ENCODE data around the gene ACBD6.

ACBD6 gene

GRCh38 chr1:180274221-180274620 is 228.2 kb downstream of the ACBD6 start:
- no peak overlapping the region for H3K4me2 ChIP-seq (ENCODE audit: low read length)
- no peaks in the 10 kb centered on the region for H4K20me1 ChIP-seq (ENCODE audit: control insufficient read depth, insufficient read depth, low read depth, low read length)
- H3K9me3 ChIP-seq (ENCODE audit: control insufficient read depth, insufficient read depth, low read length) = no peaks in the 10 kb centered on the region
- H3K27ac ChIP-seq (ENCODE audit: low read depth, low read length) = no peak overlapping the region
- no peak overlapping the region for H3K4me3 ChIP-seq (ENCODE audit: low read length)
- no peaks in the 10 kb centered on the region for H3K79me2 ChIP-seq (ENCODE audit: control insufficient read depth, low read length)
- peaks cover 10% of the 10 kb centered on the region; the same call in 1 of the 2 replicates for H3K36me3 ChIP-seq (ENCODE audit: control insufficient read depth, low read length)
- H3F3A ChIP-seq (ENCODE audit: control insufficient read depth, insufficient read depth) = no peaks in the 10 kb centered on the region
- no peaks in the 10 kb centered on the region for H3K4me1 ChIP-seq (ENCODE audit: control insufficient read depth, low read length)
- no peaks in the 10 kb centered on the region for H3K27me3 ChIP-seq (ENCODE audit: control insufficient read depth, low read length)
- H3K9me2 ChIP-seq (replicated peaks; ENCODE audit: control insufficient read depth, low read length) = no peaks in the 10 kb centered on the region
- no peak for TF ChIP-seq CTCF (IDR thresholded peaks at IDR 0.05; ENCODE audit: low read depth, low read length, poor library complexity, severe bottlenecking)
- no peak for TF ChIP-seq EZH2phosphoT487 (IDR thresholded peaks at IDR 0.05; ENCODE audit: borderline replicate concordance, low read length)

GRCh38 chr1:180273066-180273465 is 229.3 kb downstream of the ACBD6 start:
- Histone ChIP-seq H3K9me2 (replicated peaks; ENCODE audit: control insufficient read depth, low read length) (no peaks in the 10 kb centered on the region), H3K9me3 (ENCODE audit: control insufficient read depth, insufficient read depth, low read length) (no peaks in the 10 kb centered on the region), H3K4me2 (ENCODE audit: low read length) (no peak overlapping the region), H3F3A (ENCODE audit: control insufficient read depth, insufficient read depth) (no peaks in the 10 kb centered on the region), H4K20me1 (ENCODE audit: control insufficient read depth, insufficient read depth, low read depth, low read length) (no peaks in the 10 kb centered on the region), H3K4me1 (ENCODE audit: control insufficient read depth, low read length) (no peaks in the 10 kb centered on the region), H3K27me3 (ENCODE audit: control insufficient read depth, low read length) (no peaks in the 10 kb centered on the region), H3K36me3 (ENCODE audit: control insufficient read depth, low read length) (peaks cover 10% of the 10 kb centered on the region; the same call in 1 of the 2 replicates), H3K27ac (ENCODE audit: low read depth, low read length) (no peak overlapping the region), H3K4me3 (ENCODE audit: low read length) (no peak overlapping the region), H3K79me2 (ENCODE audit: control insufficient read depth, low read length) (no peaks in the 10 kb centered on the region)
- TF ChIP-seq EZH2phosphoT487 (IDR thresholded peaks at IDR 0.05; ENCODE audit: borderline replicate concordance, low read length) (no peak), CTCF (IDR thresholded peaks at IDR 0.05; ENCODE audit: low read depth, low read length, poor library complexity, severe bottlenecking) (no peak)

GRCh38 chr1:180272395-180272794 is 230.0 kb downstream of the ACBD6 start:
- Histone ChIP-seq H3K27ac (ENCODE audit: low read depth, low read length) (no peak overlapping the region), H3F3A (ENCODE audit: control insufficient read depth, insufficient read depth) (no peaks in the 10 kb centered on the region), H3K4me2 (ENCODE audit: low read length) (no peak overlapping the region), H4K20me1 (ENCODE audit: control insufficient read depth, insufficient read depth, low read depth, low read length) (no peaks in the 10 kb centered on the region), H3K36me3 (ENCODE audit: control insufficient read depth, low read length) (peaks cover 10% of the 10 kb centered on the region; the same call in 1 of the 2 replicates), H3K9me2 (replicated peaks; ENCODE audit: control insufficient read depth, low read length) (no peaks in the 10 kb centered on the region), H3K4me3 (ENCODE audit: low read length) (no peak overlapping the region), H3K27me3 (ENCODE audit: control insufficient read depth, low read length) (no peaks in the 10 kb centered on the region), H3K4me1 (ENCODE audit: control insufficient read depth, low read length) (no peaks in the 10 kb centered on the region), H3K9me3 (ENCODE audit: control insufficient read depth, insufficient read depth, low read length) (no peaks in the 10 kb centered on the region), H3K79me2 (ENCODE audit: control insufficient read depth, low read length) (no peaks in the 10 kb centered on the region)
- TF ChIP-seq EZH2phosphoT487 (IDR thresholded peaks at IDR 0.05; ENCODE audit: borderline replicate concordance, low read length) (no peak), CTCF (IDR thresholded peaks at IDR 0.05; ENCODE audit: low read depth, low read length, poor library complexity, severe bottlenecking) (no peak)

Measured in DOHH2 (cell line).